ENCODE measurements around the gene MBOAT2. TPM values are rescaled to one million over a fixed set of nuclear protein-coding genes. Genes with fewer than 3 reads are reported as not detected.

MBOAT2 gene
- total RNA-seq, 1 experiment from 2014 or later = 34.8 TPM

GRCh38 chr2:8840475-8841091 is 162.9 kb downstream of the MBOAT2 start:
- Histone ChIP-seq H3K9me3 (ENCODE audit: control insufficient read depth, insufficient read depth, low read depth, low read length) (no peaks in the 10 kb centered on the region), H3K27ac (ENCODE audit: low read length) (no peak overlapping the region), H3K4me3 (ENCODE audit: low read depth in 2 of 2, low read length in 2 of 2) (no peak overlapping the region), H3K4me1 (ENCODE audit: control insufficient read depth, insufficient read depth, low read length) (peaks cover 11% of the 10 kb centered on the region), H3K27me3 (ENCODE audit: control insufficient read depth, insufficient read depth, low read length) (no peaks in the 10 kb centered on the region), H3K36me3 (ENCODE audit: control insufficient read depth, insufficient read depth, low read length) (no peaks in the 10 kb centered on the region)
- ATAC-seq (no peak), DNase-seq (ENCODE audit: low read depth, low spot score) (no peak)
- TF ChIP-seq, protein P1, sequence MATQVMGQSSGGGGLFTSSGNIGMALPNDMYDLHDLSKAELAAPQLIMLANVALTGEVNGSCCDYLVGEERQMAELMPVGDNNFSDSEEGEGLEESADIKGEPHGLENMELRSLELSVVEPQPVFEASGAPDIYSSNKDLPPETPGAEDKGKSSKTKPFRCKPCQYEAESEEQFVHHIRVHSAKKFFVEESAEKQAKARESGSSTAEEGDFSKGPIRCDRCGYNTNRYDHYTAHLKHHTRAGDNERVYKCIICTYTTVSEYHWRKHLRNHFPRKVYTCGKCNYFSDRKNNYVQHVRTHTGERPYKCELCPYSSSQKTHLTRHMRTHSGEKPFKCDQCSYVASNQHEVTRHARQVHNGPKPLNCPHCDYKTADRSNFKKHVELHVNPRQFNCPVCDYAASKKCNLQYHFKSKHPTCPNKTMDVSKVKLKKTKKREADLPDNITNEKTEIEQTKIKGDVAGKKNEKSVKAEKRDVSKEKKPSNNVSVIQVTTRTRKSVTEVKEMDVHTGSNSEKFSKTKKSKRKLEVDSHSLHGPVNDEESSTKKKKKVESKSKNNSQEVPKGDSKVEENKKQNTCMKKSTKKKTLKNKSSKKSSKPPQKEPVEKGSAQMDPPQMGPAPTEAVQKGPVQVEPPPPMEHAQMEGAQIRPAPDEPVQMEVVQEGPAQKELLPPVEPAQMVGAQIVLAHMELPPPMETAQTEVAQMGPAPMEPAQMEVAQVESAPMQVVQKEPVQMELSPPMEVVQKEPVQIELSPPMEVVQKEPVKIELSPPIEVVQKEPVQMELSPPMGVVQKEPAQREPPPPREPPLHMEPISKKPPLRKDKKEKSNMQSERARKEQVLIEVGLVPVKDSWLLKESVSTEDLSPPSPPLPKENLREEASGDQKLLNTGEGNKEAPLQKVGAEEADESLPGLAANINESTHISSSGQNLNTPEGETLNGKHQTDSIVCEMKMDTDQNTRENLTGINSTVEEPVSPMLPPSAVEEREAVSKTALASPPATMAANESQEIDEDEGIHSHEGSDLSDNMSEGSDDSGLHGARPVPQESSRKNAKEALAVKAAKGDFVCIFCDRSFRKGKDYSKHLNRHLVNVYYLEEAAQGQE (IDR thresholded peaks at IDR 0.05; ENCODE audit: insufficient read depth in 1 of 2, low read depth in 2 of 2, low read length in 1 of 2) = no peak
- TF ChIP-seq, protein P2, sequence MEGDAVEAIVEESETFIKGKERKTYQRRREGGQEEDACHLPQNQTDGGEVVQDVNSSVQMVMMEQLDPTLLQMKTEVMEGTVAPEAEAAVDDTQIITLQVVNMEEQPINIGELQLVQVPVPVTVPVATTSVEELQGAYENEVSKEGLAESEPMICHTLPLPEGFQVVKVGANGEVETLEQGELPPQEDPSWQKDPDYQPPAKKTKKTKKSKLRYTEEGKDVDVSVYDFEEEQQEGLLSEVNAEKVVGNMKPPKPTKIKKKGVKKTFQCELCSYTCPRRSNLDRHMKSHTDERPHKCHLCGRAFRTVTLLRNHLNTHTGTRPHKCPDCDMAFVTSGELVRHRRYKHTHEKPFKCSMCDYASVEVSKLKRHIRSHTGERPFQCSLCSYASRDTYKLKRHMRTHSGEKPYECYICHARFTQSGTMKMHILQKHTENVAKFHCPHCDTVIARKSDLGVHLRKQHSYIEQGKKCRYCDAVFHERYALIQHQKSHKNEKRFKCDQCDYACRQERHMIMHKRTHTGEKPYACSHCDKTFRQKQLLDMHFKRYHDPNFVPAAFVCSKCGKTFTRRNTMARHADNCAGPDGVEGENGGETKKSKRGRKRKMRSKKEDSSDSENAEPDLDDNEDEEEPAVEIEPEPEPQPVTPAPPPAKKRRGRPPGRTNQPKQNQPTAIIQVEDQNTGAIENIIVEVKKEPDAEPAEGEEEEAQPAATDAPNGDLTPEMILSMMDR (IDR thresholded peaks at IDR 0.05) = no peak
- no peak for TF ChIP-seq POLR2AphosphoS5 (IDR thresholded peaks at IDR 0.05; ENCODE audit: low read depth, low read length)
- TF ChIP-seq SIN3A (IDR thresholded peaks at IDR 0.05; ENCODE audit: borderline replicate concordance, insufficient read depth, low read depth, low read length) = no peak
- no peak for TF ChIP-seq TCF7L2 (IDR thresholded peaks at IDR 0.05; ENCODE audit: low read depth, low read length)
- no TSS peak for BruUV-seq (replicated peaks)
- ChIA-PET POLR2A (no interaction called here), CTCF (no interaction called here)
- intact Hi-C loops (cut with micrococcal nuclease; ENCODE audit: unreplicated experiment) = no loop called here
- in situ Hi-C loops (cut with HindIII; ENCODE audit: low pct_unique_long_range_greater_than_20kb, low sequenced_read_pairs) = no loop called here

DNA sequence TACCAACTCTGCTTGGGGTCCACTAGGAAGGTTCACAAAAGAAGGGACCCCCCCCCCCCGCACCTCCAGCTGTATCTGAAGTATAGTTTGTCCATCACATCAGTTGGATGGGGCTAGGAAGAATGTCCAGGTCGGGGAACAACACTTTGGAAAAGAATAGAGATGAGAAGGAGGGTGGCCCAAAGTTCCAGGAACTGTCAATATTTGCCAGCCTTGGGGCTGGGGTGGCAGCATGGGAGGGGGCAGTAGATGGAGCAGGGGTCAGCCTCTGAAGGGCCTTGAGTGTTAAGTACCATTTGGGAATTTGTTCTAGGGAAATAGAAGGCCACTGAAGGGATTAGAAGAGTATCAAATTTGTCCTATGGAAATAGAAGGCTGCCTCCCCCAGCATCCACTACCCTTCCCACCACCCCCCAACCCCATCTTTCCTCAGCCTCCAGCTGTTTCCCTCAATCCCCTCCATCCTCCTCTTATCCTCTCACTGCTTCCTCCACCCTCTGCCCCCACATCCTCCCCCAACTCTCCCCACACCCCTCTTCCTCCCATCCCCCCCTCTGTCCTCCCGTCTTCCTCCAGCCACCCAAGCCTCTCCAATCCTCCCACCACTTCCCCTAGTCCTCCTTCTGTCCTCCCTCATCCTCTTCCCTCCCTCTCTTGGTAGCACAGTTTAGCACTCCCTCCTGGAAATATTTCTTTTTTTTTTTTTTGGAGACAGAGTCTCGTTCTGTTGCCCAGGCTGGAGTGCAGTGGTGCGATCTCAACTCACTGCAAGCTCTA is 164.1 kb downstream of the MBOAT2 start:
- DNase-seq (ENCODE audit: low read depth, low spot score) = no peak
- CTCF ChIA-PET = interaction anchor here (0.6 kb wide), 1 partner anchor 52 kb away, joined by 5 read pairs; no protein-coding TSS in a partner anchor
- H3K9me3 ChIP-seq (ENCODE audit: control insufficient read depth, insufficient read depth, low read depth, low read length) = no peaks in the 10 kb centered on the region
- H3K27ac ChIP-seq (ENCODE audit: low read length) = no peak overlapping the region
- POLR2A ChIA-PET = no interaction called here
- peaks cover 11% of the 10 kb centered on the region for H3K4me1 ChIP-seq (ENCODE audit: control insufficient read depth, insufficient read depth, low read length)
- H3K36me3 ChIP-seq (ENCODE audit: control insufficient read depth, insufficient read depth, low read length) = no peaks in the 10 kb centered on the region
- intact Hi-C loops (cut with micrococcal nuclease; ENCODE audit: unreplicated experiment) (no loop called here), in situ Hi-C loops (cut with HindIII; ENCODE audit: low pct_unique_long_range_greater_than_20kb, low sequenced_read_pairs) (no loop called here)
- TF ChIP-seq, protein P2 (IDR thresholded peaks at IDR 0.05) = no peak
- TF ChIP-seq TCF7L2 (IDR thresholded peaks at IDR 0.05; ENCODE audit: low read depth, low read length) (no peak), POLR2AphosphoS5 (IDR thresholded peaks at IDR 0.05; ENCODE audit: low read depth, low read length) (no peak), SIN3A (IDR thresholded peaks at IDR 0.05; ENCODE audit: borderline replicate concordance, insufficient read depth, low read depth, low read length) (no peak)
- TF ChIP-seq, protein P1 (IDR thresholded peaks at IDR 0.05; ENCODE audit: insufficient read depth in 1 of 2, low read depth in 2 of 2, low read length in 1 of 2) = no peak
- no peak overlapping the region for H3K4me3 ChIP-seq (ENCODE audit: low read depth in 2 of 2, low read length in 2 of 2)
- no TSS peak for BruUV-seq (replicated peaks)
- H3K27me3 ChIP-seq (ENCODE audit: control insufficient read depth, insufficient read depth, low read length) = no peaks in the 10 kb centered on the region
- no peak for ATAC-seq

Data from Panc1 (cell line).